ENCODE measurements around the gene ZBTB18.

DNA sequence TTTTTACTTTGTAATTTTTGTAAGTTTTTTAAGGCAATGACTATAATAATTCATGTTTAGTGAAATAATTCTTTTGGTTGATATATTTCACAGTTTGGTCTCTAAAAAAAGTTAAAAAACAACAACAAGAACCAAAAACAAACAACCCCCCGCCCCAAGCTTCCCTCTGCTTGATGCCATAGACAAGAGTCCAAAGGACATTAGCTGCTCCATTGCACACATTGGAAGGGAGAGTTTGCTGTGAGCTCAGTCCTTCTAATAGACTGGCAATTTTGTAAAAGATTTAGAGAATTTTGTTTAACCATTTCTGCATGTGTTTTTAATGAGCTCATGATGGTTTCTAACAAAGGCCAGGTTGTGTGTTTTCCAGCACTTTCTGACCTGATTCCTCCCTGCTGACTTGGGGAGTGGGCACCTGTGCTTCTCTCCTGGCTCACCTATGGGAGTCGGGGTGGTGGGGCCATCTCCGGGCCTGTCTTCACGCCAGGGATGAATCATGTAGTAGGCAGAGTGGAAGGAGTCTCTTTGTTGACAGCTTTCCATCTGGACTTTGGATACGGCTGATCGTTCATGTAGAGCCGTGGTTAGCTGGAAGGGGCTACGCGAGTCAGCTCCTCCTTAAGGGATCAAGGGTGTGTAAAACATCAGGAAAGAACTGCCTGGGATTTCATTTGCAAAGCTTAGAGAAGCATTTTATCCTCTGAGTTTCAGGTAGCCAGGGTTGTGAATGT is 14.1 kb downstream of the ZBTB18 start:
- TF ChIP-seq FOXM1 (IDR thresholded peaks at IDR 0.05; ENCODE audit: borderline replicate concordance): no peak
- TF ChIP-seq TARDBP (IDR thresholded peaks at IDR 0.05): no peak
- TF ChIP-seq ELF4 (IDR thresholded peaks at IDR 0.05): no peak
- no peak for TF ChIP-seq ZNF384 (IDR thresholded peaks at IDR 0.05)
- TF ChIP-seq NFRKB (IDR thresholded peaks at IDR 0.05): no peak
- TF ChIP-seq FOXA1 (IDR thresholded peaks at IDR 0.05): no peak
- no peak for TF ChIP-seq SP1 (IDR thresholded peaks at IDR 0.05)
- TF ChIP-seq HDGF (IDR thresholded peaks at IDR 0.05; ENCODE audit: borderline replicate concordance): no peak
- TF ChIP-seq BHLHE40 (IDR thresholded peaks at IDR 0.05; ENCODE audit: borderline replicate concordance): no peak
- TF ChIP-seq SUZ12 (IDR thresholded peaks at IDR 0.05): no peak
- TF ChIP-seq, protein P1, sequence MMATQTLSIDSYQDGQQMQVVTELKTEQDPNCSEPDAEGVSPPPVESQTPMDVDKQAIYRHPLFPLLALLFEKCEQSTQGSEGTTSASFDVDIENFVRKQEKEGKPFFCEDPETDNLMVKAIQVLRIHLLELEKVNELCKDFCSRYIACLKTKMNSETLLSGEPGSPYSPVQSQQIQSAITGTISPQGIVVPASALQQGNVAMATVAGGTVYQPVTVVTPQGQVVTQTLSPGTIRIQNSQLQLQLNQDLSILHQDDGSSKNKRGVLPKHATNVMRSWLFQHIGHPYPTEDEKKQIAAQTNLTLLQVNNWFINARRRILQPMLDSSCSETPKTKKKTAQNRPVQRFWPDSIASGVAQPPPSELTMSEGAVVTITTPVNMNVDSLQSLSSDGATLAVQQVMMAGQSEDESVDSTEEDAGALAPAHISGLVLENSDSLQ (IDR thresholded peaks at IDR 0.05): no peak
- TF ChIP-seq CTBP1 (IDR thresholded peaks at IDR 0.05; ENCODE audit: borderline replicate concordance): no peak
- TF ChIP-seq FOXK2 (IDR thresholded peaks at IDR 0.05): no peak
- TF ChIP-seq LEF1 (IDR thresholded peaks at IDR 0.05; ENCODE audit: borderline replicate concordance): no peak
